MM.1S (cell line): Measurements from ENCODE around the gene PCGF3.

Experiments
- CTCF ChIP-seq: fragments of 300-600 bp; sonication (generic); IDR thresholded peaks from 2 replicates; pipeline ENCODE4 v1.5.1; 2016; ENCODE audit warnings: antibody characterized with exemption, low read length, mixed read lengths
- EZH2 ChIP-seq: fragments of 300-600 bp; sonication (generic); optimal IDR thresholded peaks from 2 replicates; pipeline ENCODE3; 2017; ENCODE audit warnings: low read depth, mild to moderate bottlenecking, antibody characterized with exemption, low read length, mixed read lengths
- EZH2phosphoT487 ChIP-seq: fragments of 300-600 bp; sonication (generic); IDR thresholded peaks from 2 replicates; pipeline ENCODE4 v1.6.1; 2018; ENCODE audit warnings: antibody characterized with exemption, low read length

GRCh38 chr4:676871-677235 lies 28.8 kb upstream of the PCGF3 start:
- TF ChIP-seq CTCF, result no peak
- no peak for TF ChIP-seq EZH2
- TF ChIP-seq EZH2phosphoT487, result no peak
